K562 (cell line): Measurements from ENCODE around the gene MPHOSPH8. TPM values are rescaled to one million over a fixed set of nuclear protein-coding genes. Genes with fewer than 3 reads are reported as not detected.

ENCODE experiments used
- CEBPB ChIP-seq: fragments of 450-650 bp; IDR thresholded peaks from 2 replicates; pipeline ENCODE4 v1.6.1; 2016; ENCODE audit warnings: missing genetic modification characterization, missing compliant biosample characterization
- GABPB1 ChIP-seq: sonication (generic); formaldehyde crosslinking; IDR thresholded peaks from 2 replicates; pipeline ENCODE4 v1.8.0; 2022; ENCODE audit warnings: mild to moderate bottlenecking, missing genetic modification reagents
- HIVEP1 ChIP-seq: fragments of 250-450 bp; sonication (Bioruptor Pico); IDR thresholded peaks from 2 replicates; pipeline ENCODE4 v1.4.0; 2020; ENCODE audit warnings: mild to moderate bottlenecking
- HOMEZ ChIP-seq: fragments of 250-450 bp; sonication (Bioruptor Pico); IDR thresholded peaks from 2 replicates; pipeline ENCODE4 v1.4.0; 2020; ENCODE audit warnings: mild to moderate bottlenecking, moderate library complexity
- LCOR ChIP-seq: sonication (generic); formaldehyde crosslinking; IDR thresholded peaks from 2 replicates; pipeline ENCODE4 v1.8.0; 2022; ENCODE audit warnings: mild to moderate bottlenecking, missing genetic modification reagents
- MXI1 ChIP-seq: IDR thresholded peaks from 2 replicates; pipeline ENCODE4 v1.6.1; 2011; ENCODE audit warnings: low read depth, mild to moderate bottlenecking, improper control_type of control experiment, low read length
- NFIX ChIP-seq: fragments of 250-450 bp; sonication (Bioruptor Pico); IDR thresholded peaks from 2 replicates; pipeline ENCODE4 v1.4.0; 2020; ENCODE audit warnings: low read depth, mild to moderate bottlenecking, moderate library complexity
- PRMT5 ChIP-seq: sonication (generic); formaldehyde crosslinking; IDR thresholded peaks from 2 replicates; pipeline ENCODE4 v1.5.0; 2020; ENCODE audit warnings: missing genetic modification reagents
- RBM34 ChIP-seq: fragments of 200-400 bp; formaldehyde crosslinking; IDR thresholded peaks from 2 replicates; pipeline ENCODE4 v1.6.1; 2018; ENCODE audit warnings: low read length, borderline replicate concordance; ENCODE audit not compliant: insufficient read depth
- SAP30 ChIP-seq: fragments of 200-600 bp; sonication (generic); IDR thresholded peaks from 2 replicates; pipeline ENCODE4 v1.6.1; 2012; ENCODE audit warnings: borderline replicate concordance, low read depth, mild to moderate bottlenecking, moderate library complexity, low read length, control low read depth, inconsistent platforms; ENCODE audit not compliant: insufficient read depth, poor library complexity, severe bottlenecking
- SMARCB1 ChIP-seq: IDR thresholded peaks from 2 replicates; pipeline ENCODE4 v1.6.1; 2011; ENCODE audit warnings: improper control_type of control experiment, low read depth; ENCODE audit not compliant: insufficient read length
- SMARCC2 ChIP-seq: fragments of 450-650 bp; IDR thresholded peaks from 2 replicates; pipeline ENCODE4 v1.6.1; 2017; ENCODE audit warnings: antibody characterized with exemption, moderate library complexity, mild to moderate bottlenecking, low read depth
- TAL1 ChIP-seq: fragments of 450-650 bp; IDR thresholded peaks from 2 replicates; pipeline ENCODE4 v1.6.1; 2016; ENCODE audit warnings: mild to moderate bottlenecking
- TGIF2 ChIP-seq: sonication (generic); formaldehyde crosslinking; IDR thresholded peaks from 2 replicates; pipeline ENCODE4 v1.8.1; 2022; ENCODE audit warnings: mild to moderate bottlenecking, missing genetic modification reagents, moderate library complexity
- ZNF408 ChIP-seq: fragments of 250-450 bp; sonication (Bioruptor Pico); IDR thresholded peaks from 2 replicates; pipeline ENCODE4 v1.4.0; 2020; ENCODE audit warnings: low read depth, mild to moderate bottlenecking, moderate library complexity
- ZNF75A ChIP-seq: fragments of 450-650 bp; formaldehyde crosslinking; IDR thresholded peaks from 2 replicates; pipeline ENCODE4 v1.4.0; 2020; ENCODE audit warnings: mild to moderate bottlenecking
- polyA plus RNA-seq, 8 experiments: library from polyadenylated mRNA; depleted of rRNA in 4 of 8; stranded (reverse) in 5 of 8; unstranded in 3 of 8; fragments of >200 nt; fragmentation: Nextera tagmentation in 2 of 8; fragmentation: Illumina TruSeq in 1 of 8; extraction: Ambion mirVana in 2 of 8; extraction: Trizol in 1 of 8; gene quantifications; 2 replicates each; pipeline versions ENCODE4 v1.2.1 to v1.2.3, GENCODE V29; 2011 to 2014; ENCODE audit warnings: inconsistent platforms in 1 of 8, missing spikeins in 1 of 8
- total RNA-seq, 7 experiments: library from RNA; depleted of rRNA in 6 of 7; stranded (reverse); fragments of >200 nt in 6 of 7; fragmentation: Illumina TruSeq in 2 of 7; extraction: Trizol in 2 of 7; gene quantifications; 2 replicates each; pipeline versions ENCODE4 v1.2.1 to v1.2.3, GENCODE V29; 2011 to 2021; ENCODE audit warnings: low replicate concordance in 1 of 7
- TF ChIP-seq, protein P1 (sequence below): fragments of 150-350 bp; conservative IDR thresholded peaks from 2 replicates; pipeline ENCODE4 v1.6.1; 2014; ENCODE audit warnings: low read length
- TF ChIP-seq, protein P2 (sequence below): fragments of 250-450 bp; sonication (Bioruptor Pico); IDR thresholded peaks from 2 replicates; pipeline ENCODE4 v1.4.0; 2020
- TF ChIP-seq, protein P3 (sequence below): fragments of 250-450 bp; sonication (Bioruptor Pico); IDR thresholded peaks from 2 replicates; pipeline ENCODE4 v1.6.1; 2021; ENCODE audit warnings: mild to moderate bottlenecking

The MPHOSPH8 gene
- total and polyA plus RNA-seq, 9 of the 15 experiments (the other 6 are each of a cell fraction or from before 2014, with no cell fraction given): 10.3 to 24.8 (median 16.6) TPM

DNA sequence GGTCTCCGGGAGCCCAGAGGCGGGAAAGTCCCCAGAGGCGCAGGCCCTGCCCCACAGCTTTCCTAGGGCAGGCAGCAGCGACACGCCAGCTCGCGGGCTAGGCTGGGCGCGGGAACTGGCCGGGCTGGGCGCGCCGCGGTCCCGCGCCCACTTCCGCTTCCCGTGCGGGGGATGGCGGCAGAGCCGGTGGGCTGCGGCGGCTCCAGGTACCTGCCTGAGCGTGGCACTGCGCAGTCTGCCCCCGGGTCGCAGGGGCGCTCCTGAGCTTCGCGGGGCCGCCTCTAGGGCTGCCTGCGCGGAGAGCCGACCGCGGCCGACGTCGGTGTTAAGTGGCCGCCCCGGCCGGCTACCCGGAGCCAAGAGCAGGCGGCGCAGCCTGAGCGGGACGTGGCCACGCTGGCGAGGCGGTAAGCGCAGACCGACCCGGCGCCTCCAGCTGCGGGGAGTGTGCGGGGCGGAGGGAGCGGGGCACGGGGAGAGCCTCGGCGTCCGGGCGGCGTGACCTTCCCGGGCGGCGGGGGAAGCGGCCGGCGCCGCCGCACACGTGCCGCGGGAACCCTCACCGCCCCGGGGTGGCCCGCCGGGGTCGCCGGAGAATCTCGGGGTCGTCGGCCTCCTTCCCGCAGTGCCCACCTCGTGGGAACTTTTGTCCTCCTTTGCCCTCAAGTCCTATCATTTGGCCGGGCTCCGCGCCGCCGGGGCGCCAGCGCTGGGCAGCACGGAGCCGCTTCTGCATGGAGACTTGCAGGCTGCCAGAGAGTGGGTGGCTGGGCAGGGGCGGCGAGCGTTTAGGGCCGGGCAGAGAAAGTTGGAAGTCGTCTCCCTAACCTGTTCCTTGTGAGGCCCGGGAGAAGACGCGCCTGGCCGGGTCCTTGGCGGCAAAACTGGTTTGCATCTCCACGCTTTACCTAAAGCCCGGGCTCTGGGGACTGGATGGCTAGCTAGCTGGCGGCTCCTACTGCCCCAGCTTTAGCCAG, 31.4 kb upstream of the MPHOSPH8 start (continued):
- TF ChIP-seq NFIX (no peak), HOMEZ (CRISPR knock-in tag) (no peak), SMARCB1 (no peak), SAP30 (no peak), ZNF408 (CRISPR knock-in tag) (no peak), CEBPB (tag) (no peak), ZNF75A (CRISPR knock-in tag) (no peak), HIVEP1 (CRISPR knock-in tag) (no peak), LCOR (no peak), MXI1 (no peak), PRMT5 (CRISPR knock-in tag) (no peak), RBM34 (no peak), SMARCC2 (no peak), TAL1 (no peak), TGIF2 (CRISPR knock-in tag) (peak; percentile 38; the same call in 1 of the 2 replicates), GABPB1 (CRISPR knock-in tag) (peak; percentile 17; the same call in 1 of the 2 replicates)
- TF ChIP-seq, protein P1, sequence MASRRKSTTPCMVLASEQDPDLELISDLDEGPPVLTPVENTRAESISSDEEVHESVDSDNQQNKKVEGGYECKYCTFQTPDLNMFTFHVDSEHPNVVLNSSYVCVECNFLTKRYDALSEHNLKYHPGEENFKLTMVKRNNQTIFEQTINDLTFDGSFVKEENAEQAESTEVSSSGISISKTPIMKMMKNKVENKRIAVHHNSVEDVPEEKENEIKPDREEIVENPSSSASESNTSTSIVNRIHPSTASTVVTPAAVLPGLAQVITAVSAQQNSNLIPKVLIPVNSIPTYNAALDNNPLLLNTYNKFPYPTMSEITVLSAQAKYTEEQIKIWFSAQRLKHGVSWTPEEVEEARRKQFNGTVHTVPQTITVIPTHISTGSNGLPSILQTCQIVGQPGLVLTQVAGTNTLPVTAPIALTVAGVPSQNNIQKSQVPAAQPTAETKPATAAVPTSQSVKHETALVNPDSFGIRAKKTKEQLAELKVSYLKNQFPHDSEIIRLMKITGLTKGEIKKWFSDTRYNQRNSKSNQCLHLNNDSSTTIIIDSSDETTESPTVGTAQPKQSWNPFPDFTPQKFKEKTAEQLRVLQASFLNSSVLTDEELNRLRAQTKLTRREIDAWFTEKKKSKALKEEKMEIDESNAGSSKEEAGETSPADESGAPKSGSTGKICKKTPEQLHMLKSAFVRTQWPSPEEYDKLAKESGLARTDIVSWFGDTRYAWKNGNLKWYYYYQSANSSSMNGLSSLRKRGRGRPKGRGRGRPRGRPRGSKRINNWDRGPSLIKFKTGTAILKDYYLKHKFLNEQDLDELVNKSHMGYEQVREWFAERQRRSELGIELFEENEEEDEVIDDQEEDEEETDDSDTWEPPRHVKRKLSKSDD: no peak
- TF ChIP-seq, protein P2, sequence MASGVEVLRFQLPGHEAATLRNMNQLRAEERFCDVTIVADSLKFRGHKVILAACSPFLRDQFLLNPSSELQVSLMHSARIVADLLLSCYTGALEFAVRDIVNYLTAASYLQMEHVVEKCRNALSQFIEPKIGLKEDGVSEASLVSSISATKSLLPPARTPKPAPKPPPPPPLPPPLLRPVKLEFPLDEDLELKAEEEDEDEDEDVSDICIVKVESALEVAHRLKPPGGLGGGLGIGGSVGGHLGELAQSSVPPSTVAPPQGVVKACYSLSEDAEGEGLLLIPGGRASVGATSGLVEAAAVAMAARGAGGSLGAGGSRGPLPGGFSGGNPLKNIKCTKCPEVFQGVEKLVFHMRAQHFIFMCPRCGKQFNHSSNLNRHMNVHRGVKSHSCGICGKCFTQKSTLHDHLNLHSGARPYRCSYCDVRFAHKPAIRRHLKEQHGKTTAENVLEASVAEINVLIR (CRISPR knock-in tag): no peak
- TF ChIP-seq, protein P3, sequence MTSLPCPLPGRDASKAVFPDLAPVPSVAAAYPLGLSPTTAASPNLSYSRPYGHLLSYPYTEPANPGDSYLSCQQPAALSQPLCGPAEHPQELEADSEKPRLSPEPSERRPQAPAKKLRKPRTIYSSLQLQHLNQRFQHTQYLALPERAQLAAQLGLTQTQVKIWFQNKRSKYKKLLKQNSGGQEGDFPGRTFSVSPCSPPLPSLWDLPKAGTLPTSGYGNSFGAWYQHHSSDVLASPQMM: no peak
